Measurements from ENCODE around the gene FKBP5. TPM values are rescaled to one million over a fixed set of nuclear protein-coding genes. Genes with fewer than 3 reads are reported as not detected.

Gene FKBP5
- total RNA-seq, 2 experiments from 2014 or later, result 42.5 to 79.1 TPM

DNA sequence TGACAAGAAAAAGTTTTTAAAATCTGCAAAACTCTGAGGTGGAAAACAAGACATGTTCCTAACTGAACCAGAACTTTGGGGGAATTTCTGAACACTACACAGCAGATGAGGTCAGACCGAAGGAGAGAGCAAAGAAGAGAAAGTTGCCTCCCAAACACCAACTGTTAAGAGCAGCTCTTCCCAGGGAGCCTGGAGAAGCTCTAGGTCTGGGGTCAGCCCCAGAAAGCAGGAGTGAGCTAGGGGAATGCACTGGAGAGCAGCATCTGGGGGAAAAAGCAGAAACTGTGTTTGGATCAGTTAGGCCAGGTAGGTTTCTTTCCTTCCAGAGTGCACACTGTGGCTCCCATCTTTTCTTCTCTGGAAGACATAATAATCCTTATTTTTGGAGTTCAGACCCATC is 41.3 kb downstream of the FKBP5 start:
- no peak overlapping the region for H3K4me3 ChIP-seq (ENCODE audit: low read depth, low read length, poor library complexity, severe bottlenecking)
- H3K79me2 ChIP-seq (ENCODE audit: insufficient read depth, low read depth, low read length), result peaks cover 77% of the 10 kb centered on the region; the same call in 1 of the 2 replicates
- H3K36me3 ChIP-seq (ENCODE audit: insufficient read depth, low read length), result peaks cover 58% of the 10 kb centered on the region
- no peak overlapping the region for H2AFZ ChIP-seq (ENCODE audit: low read length)
- intact Hi-C loops (cut with micrococcal nuclease; ENCODE audit: unreplicated experiment), result no loop called here
- no peaks in the 10 kb centered on the region for H3K4me1 ChIP-seq (ENCODE audit: insufficient read depth, low read length, poor library complexity, severe bottlenecking)
- no peaks in the 10 kb centered on the region for H3K9me2 ChIP-seq (ENCODE audit: insufficient read depth, low read length)
- TF ChIP-seq EZH2phosphoT487 (IDR thresholded peaks at IDR 0.05; ENCODE audit: borderline replicate concordance, low read depth, low read length), result no peak
- TF ChIP-seq, protein P1, sequence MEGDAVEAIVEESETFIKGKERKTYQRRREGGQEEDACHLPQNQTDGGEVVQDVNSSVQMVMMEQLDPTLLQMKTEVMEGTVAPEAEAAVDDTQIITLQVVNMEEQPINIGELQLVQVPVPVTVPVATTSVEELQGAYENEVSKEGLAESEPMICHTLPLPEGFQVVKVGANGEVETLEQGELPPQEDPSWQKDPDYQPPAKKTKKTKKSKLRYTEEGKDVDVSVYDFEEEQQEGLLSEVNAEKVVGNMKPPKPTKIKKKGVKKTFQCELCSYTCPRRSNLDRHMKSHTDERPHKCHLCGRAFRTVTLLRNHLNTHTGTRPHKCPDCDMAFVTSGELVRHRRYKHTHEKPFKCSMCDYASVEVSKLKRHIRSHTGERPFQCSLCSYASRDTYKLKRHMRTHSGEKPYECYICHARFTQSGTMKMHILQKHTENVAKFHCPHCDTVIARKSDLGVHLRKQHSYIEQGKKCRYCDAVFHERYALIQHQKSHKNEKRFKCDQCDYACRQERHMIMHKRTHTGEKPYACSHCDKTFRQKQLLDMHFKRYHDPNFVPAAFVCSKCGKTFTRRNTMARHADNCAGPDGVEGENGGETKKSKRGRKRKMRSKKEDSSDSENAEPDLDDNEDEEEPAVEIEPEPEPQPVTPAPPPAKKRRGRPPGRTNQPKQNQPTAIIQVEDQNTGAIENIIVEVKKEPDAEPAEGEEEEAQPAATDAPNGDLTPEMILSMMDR (conservative IDR thresholded peaks at IDR 0.05; ENCODE audit: low read length), result no peak
- H3K4me2 ChIP-seq (ENCODE audit: low read length), result no peak overlapping the region
- ChIA-PET POLR2A (interaction anchor here (0.6 to 0.8 kb wide), 2 partner anchors 25 to 37 kb away, joined by 3 to 4 read pairs; no protein-coding TSS in a partner anchor), CTCF (ENCODE audit: unreplicated experiment) (no interaction called here)
- H3K9me3 ChIP-seq (ENCODE audit: low read length), result 0 out of 2 replicates have a peak, but pooled peaks cover 3% of the 10 kb centered on the region
- no peak for DNase-seq (ENCODE audit: low spot score)
- no TSS peak for BruUV-seq (replicated peaks)
- no peak overlapping the region for H3K27ac ChIP-seq (ENCODE audit: low read depth, low read length, poor library complexity, severe bottlenecking)
- H4K20me1 ChIP-seq (ENCODE audit: insufficient read depth, low read length), result peaks cover 19% of the 10 kb centered on the region; the same call in 1 of the 2 replicates

DNA sequence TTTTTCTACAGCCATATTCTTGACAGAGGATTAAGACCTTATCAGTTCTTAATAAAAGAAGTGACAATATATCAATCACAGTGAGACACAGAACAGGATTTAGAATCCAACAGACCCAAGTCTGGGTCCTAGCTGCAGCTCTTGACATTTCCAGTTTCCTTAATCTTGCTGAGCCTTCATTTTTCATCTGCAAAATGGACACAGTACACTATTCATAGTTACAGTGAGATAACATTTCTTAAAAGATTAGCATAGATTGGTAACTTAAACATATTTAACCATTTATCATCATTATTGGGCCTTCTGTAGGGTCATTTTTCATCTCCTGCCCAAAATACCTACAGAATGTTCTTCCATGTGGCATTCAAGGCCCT is 45.6 kb downstream of the FKBP5 start:
- intact Hi-C loops (cut with micrococcal nuclease; ENCODE audit: unreplicated experiment), result no loop called here
- no peak overlapping the region for H2AFZ ChIP-seq (ENCODE audit: low read length)
- ChIA-PET POLR2A (interaction anchor here (0.7 to 2.9 kb wide), 6 partner anchors 10 to 153 kb away, joined by 3 to 7 read pairs (median 4); no protein-coding TSS in a partner anchor), CTCF (ENCODE audit: unreplicated experiment) (no interaction called here)
- peaks cover 19% of the 10 kb centered on the region; the same call in 1 of the 2 replicates for H4K20me1 ChIP-seq (ENCODE audit: insufficient read depth, low read length)
- no peaks in the 10 kb centered on the region for H3K9me3 ChIP-seq (ENCODE audit: low read length)
- peaks cover 83% of the 10 kb centered on the region for H3K36me3 ChIP-seq (ENCODE audit: insufficient read depth, low read length)
- peaks cover 3% of the 10 kb centered on the region for H3K4me1 ChIP-seq (ENCODE audit: insufficient read depth, low read length, poor library complexity, severe bottlenecking)
- no peak for TF ChIP-seq EZH2phosphoT487 (IDR thresholded peaks at IDR 0.05; ENCODE audit: borderline replicate concordance, low read depth, low read length)
- TF ChIP-seq, protein P1 (conservative IDR thresholded peaks at IDR 0.05; ENCODE audit: low read length), result no peak
- no peak overlapping the region for H3K4me2 ChIP-seq (ENCODE audit: low read length)
- H3K27ac ChIP-seq (ENCODE audit: low read depth, low read length, poor library complexity, severe bottlenecking), result no peak overlapping the region
- no TSS peak for BruUV-seq (replicated peaks)
- H3K4me3 ChIP-seq (ENCODE audit: low read depth, low read length, poor library complexity, severe bottlenecking), result no peak overlapping the region
- no peaks in the 10 kb centered on the region for H3K9me2 ChIP-seq (ENCODE audit: insufficient read depth, low read length)
- DNase-seq (ENCODE audit: low spot score), result no peak
- H3K79me2 ChIP-seq (ENCODE audit: insufficient read depth, low read depth, low read length), result peaks cover 46% of the 10 kb centered on the region; the same call in 1 of the 2 replicates

DNA sequence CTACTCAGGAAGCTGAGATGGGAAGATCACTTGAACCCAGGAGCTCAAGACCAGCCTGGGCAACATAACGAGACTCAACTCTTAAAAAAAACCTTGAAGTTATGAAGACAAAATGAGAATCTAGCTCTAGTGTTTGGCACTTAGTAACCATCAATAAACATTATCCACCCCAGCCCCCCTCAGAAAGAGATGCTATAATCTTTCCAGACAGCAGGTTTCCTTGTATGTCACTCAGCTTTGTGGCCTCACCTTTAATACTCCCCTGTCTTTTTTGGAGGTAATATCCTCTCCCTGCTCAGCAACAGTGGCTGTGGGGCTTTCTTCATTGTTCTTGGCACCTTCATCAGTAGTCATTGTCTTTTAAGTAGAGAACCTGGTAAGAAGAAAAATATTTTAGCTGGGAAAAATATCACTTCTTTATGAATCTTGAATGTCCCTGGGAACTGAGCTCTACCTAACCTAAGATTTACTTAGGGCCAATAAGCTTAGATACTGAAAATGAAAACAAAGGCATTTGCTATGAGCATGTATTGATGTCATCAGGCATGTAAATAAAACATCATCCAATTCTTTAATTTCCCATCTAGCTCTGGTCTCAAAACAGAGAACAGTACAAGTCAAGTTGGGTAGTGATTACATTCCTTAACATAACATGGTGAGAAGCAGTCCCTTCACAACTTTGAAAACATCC is 46.1 kb downstream of the FKBP5 start:
- ChIA-PET POLR2A (interaction anchor here (0.6 to 2.9 kb wide), 7 partner anchors 9 to 613 kb away, joined by 3 to 7 read pairs (median 3); no protein-coding TSS in a partner anchor), CTCF (ENCODE audit: unreplicated experiment) (no interaction called here)
- H4K20me1 ChIP-seq (ENCODE audit: insufficient read depth, low read length), result peaks cover 19% of the 10 kb centered on the region; the same call in 1 of the 2 replicates
- no peak overlapping the region for H3K27ac ChIP-seq (ENCODE audit: low read depth, low read length, poor library complexity, severe bottlenecking)
- no peak overlapping the region for H3K4me2 ChIP-seq (ENCODE audit: low read length)
- H3K79me2 ChIP-seq (ENCODE audit: insufficient read depth, low read depth, low read length), result peaks cover 41% of the 10 kb centered on the region; the same call in 1 of the 2 replicates
- DNase-seq (ENCODE audit: low spot score), result no peak
- H3K4me1 ChIP-seq (ENCODE audit: insufficient read depth, low read length, poor library complexity, severe bottlenecking), result peaks cover 3% of the 10 kb centered on the region
- BruUV-seq (replicated peaks), result no TSS peak
- H2AFZ ChIP-seq (ENCODE audit: low read length), result no peak overlapping the region
- H3K9me3 ChIP-seq (ENCODE audit: low read length), result no peaks in the 10 kb centered on the region
- H3K4me3 ChIP-seq (ENCODE audit: low read depth, low read length, poor library complexity, severe bottlenecking), result no peak overlapping the region
- peaks cover 89% of the 10 kb centered on the region for H3K36me3 ChIP-seq (ENCODE audit: insufficient read depth, low read length)
- intact Hi-C loops (cut with micrococcal nuclease; ENCODE audit: unreplicated experiment), result no loop called here
- TF ChIP-seq EZH2phosphoT487 (IDR thresholded peaks at IDR 0.05; ENCODE audit: borderline replicate concordance, low read depth, low read length), result no peak
- TF ChIP-seq, protein P1 (conservative IDR thresholded peaks at IDR 0.05; ENCODE audit: low read length), result no peak
- no peaks in the 10 kb centered on the region for H3K9me2 ChIP-seq (ENCODE audit: insufficient read depth, low read length)
